ENCODE data around the gene UCK1.

UCK1 gene

GRCh38 chr9:131485728-131486422 lies 45.2 kb downstream of the UCK1 start:
- Histone ChIP-seq H3K9ac (no peak overlapping the region), H2AFZ (ENCODE audit: low read depth) (no peak overlapping the region), H3K4me1 (ENCODE audit: low read depth, poor library complexity, severe bottlenecking) (no peaks in the 10 kb centered on the region), H3K4me2 (no peak overlapping the region), H3K27ac (no peak overlapping the region), H4K20me1 (ENCODE audit: insufficient read depth) (no peaks in the 10 kb centered on the region), H3K27me3 (ENCODE audit: insufficient read depth, low read depth) (no peaks in the 10 kb centered on the region), H3K4me3 (IDR thresholded peaks at IDR 0.05; ENCODE audit: insufficient read depth, low read depth, low read length) (no peak overlapping the region), H3K36me3 (ENCODE audit: insufficient read depth) (peaks cover 9% of the 10 kb centered on the region; the same call in 1 of the 2 replicates), H3K79me2 (ENCODE audit: insufficient read depth, low read depth) (no peaks in the 10 kb centered on the region)
- no peak for TF ChIP-seq CTCF (conservative IDR thresholded peaks at IDR 0.05; ENCODE audit: low read depth, low read length)

- Histone ChIP-seq H3K36me3 (ENCODE audit: insufficient read depth) (peaks cover 9% of the 10 kb centered on the region; the same call in 1 of the 2 replicates), H3K4me3 (IDR thresholded peaks at IDR 0.05; ENCODE audit: insufficient read depth, low read depth, low read length) (no peak overlapping the region), H4K20me1 (ENCODE audit: insufficient read depth) (no peaks in the 10 kb centered on the region), H3K4me2 (no peak overlapping the region), H3K27ac (no peak overlapping the region), H2AFZ (ENCODE audit: low read depth) (no peak overlapping the region), H3K4me1 (ENCODE audit: low read depth, poor library complexity, severe bottlenecking) (no peaks in the 10 kb centered on the region), H3K9ac (no peak overlapping the region), H3K27me3 (ENCODE audit: insufficient read depth, low read depth) (no peaks in the 10 kb centered on the region), H3K79me2 (ENCODE audit: insufficient read depth, low read depth) (no peaks in the 10 kb centered on the region)
- TF ChIP-seq CTCF (conservative IDR thresholded peaks at IDR 0.05; ENCODE audit: low read depth, low read length) = no peak
Observed at GRCh38 chr9:131485206-131485605, 45.9 kb downstream of the UCK1 start.

GRCh38 chr9:131484560-131485185 lies 46.4 kb downstream of the UCK1 start:
- Histone ChIP-seq H4K20me1 (ENCODE audit: insufficient read depth) (no peaks in the 10 kb centered on the region), H3K27me3 (ENCODE audit: insufficient read depth, low read depth) (no peaks in the 10 kb centered on the region), H3K4me1 (ENCODE audit: low read depth, poor library complexity, severe bottlenecking) (no peaks in the 10 kb centered on the region), H3K9ac (no peak overlapping the region), H3K36me3 (ENCODE audit: insufficient read depth) (peaks cover 6% of the 10 kb centered on the region; the same call in 1 of the 2 replicates), H3K79me2 (ENCODE audit: insufficient read depth, low read depth) (no peaks in the 10 kb centered on the region), H3K27ac (no peak overlapping the region), H3K4me3 (IDR thresholded peaks at IDR 0.05; ENCODE audit: insufficient read depth, low read depth, low read length) (no peak overlapping the region), H2AFZ (ENCODE audit: low read depth) (no peak overlapping the region), H3K4me2 (no peak overlapping the region)
- TF ChIP-seq CTCF (conservative IDR thresholded peaks at IDR 0.05; ENCODE audit: low read depth, low read length) = no peak

- H3K4me2 ChIP-seq = no peak overlapping the region
- TF ChIP-seq CTCF (conservative IDR thresholded peaks at IDR 0.05; ENCODE audit: low read depth, low read length) = no peak
- no peaks in the 10 kb centered on the region for H3K79me2 ChIP-seq (ENCODE audit: insufficient read depth, low read depth)
- no peaks in the 10 kb centered on the region for H4K20me1 ChIP-seq (ENCODE audit: insufficient read depth)
- no peaks in the 10 kb centered on the region for H3K4me1 ChIP-seq (ENCODE audit: low read depth, poor library complexity, severe bottlenecking)
- no peak overlapping the region for H3K4me3 ChIP-seq (IDR thresholded peaks at IDR 0.05; ENCODE audit: insufficient read depth, low read depth, low read length)
- H3K36me3 ChIP-seq (ENCODE audit: insufficient read depth) = peaks cover 6% of the 10 kb centered on the region; the same call in 1 of the 2 replicates
- no peak overlapping the region for H3K27ac ChIP-seq
- no peak overlapping the region for H3K9ac ChIP-seq
- H2AFZ ChIP-seq (ENCODE audit: low read depth) = no peak overlapping the region
- no peaks in the 10 kb centered on the region for H3K27me3 ChIP-seq (ENCODE audit: insufficient read depth, low read depth)
Observed at GRCh38 chr9:131484051-131484445, 47.0 kb downstream of the UCK1 start.

Measured in KMS-11 (cell line).